ENCODE measurements around the gene LIMCH1. TPM values are rescaled to one million over a fixed set of nuclear protein-coding genes. Genes with fewer than 3 reads are reported as not detected.

Gene LIMCH1
- total RNA-seq, 3 donors from 2014 or later (not counting 1 experiment from before 2014, with no cell fraction given): 0.05 TPM; not detected in 2

GRCh38 chr4:41614519-41614918 lies 76.6 kb downstream of the LIMCH1 start:
- ATAC-seq (no peak), DNase-seq (no peak)

GRCh38 chr4:41619161-41619560 lies 81.2 kb downstream of the LIMCH1 start:
- Histone ChIP-seq H3K4me3 (ENCODE audit: low read length) (no peak overlapping the region), H3K9me3 (ENCODE audit: control insufficient read depth, insufficient read depth, low read length) (no peaks in the 10 kb centered on the region), H3K27me3 (ENCODE audit: control insufficient read depth, insufficient read depth, low read length) (no peaks in the 10 kb centered on the region), H3K4me1 (ENCODE audit: control insufficient read depth, insufficient read depth, low read length) (no peaks in the 10 kb centered on the region), H3K36me3 (ENCODE audit: control insufficient read depth, insufficient read depth, low read length) (no peaks in the 10 kb centered on the region), H3K27ac (ENCODE audit: low read length) (no peak overlapping the region)
- Mint-ChIP-seq H3K4me1 (no peaks in the 10 kb centered on the region), H3K4me3 (no peak overlapping the region), H3K27me3 (ENCODE audit: low read depth in 2 of 2) (no peaks in the 10 kb centered on the region), H3K9me3 (peaks cover 2% of the 10 kb centered on the region in 2 donors), H3K36me3 (no peaks in the 10 kb centered on the region), H3K27ac (no peak overlapping the region)
- intact Hi-C loops (cut with micrococcal nuclease): no loop called here
- TF ChIP-seq, protein P1, sequence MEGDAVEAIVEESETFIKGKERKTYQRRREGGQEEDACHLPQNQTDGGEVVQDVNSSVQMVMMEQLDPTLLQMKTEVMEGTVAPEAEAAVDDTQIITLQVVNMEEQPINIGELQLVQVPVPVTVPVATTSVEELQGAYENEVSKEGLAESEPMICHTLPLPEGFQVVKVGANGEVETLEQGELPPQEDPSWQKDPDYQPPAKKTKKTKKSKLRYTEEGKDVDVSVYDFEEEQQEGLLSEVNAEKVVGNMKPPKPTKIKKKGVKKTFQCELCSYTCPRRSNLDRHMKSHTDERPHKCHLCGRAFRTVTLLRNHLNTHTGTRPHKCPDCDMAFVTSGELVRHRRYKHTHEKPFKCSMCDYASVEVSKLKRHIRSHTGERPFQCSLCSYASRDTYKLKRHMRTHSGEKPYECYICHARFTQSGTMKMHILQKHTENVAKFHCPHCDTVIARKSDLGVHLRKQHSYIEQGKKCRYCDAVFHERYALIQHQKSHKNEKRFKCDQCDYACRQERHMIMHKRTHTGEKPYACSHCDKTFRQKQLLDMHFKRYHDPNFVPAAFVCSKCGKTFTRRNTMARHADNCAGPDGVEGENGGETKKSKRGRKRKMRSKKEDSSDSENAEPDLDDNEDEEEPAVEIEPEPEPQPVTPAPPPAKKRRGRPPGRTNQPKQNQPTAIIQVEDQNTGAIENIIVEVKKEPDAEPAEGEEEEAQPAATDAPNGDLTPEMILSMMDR (IDR thresholded peaks at IDR 0.05): no peak
- 91% methylated on average over 16 of the region's 16 CpGs for WGBS (ENCODE audit: insufficient coverage)
- DNase-seq (no peak), ATAC-seq (no peak)

More at GRCh38 chr4:41614519-41614918, 76.6 kb downstream of the LIMCH1 start:
- Histone ChIP-seq H3K9me3 (ENCODE audit: control insufficient read depth, insufficient read depth, low read length) (no peaks in the 10 kb centered on the region), H3K4me3 (ENCODE audit: low read length) (no peak overlapping the region), H3K27ac (ENCODE audit: low read length) (no peak overlapping the region), H3K27me3 (ENCODE audit: control insufficient read depth, insufficient read depth, low read length) (no peaks in the 10 kb centered on the region), H3K4me1 (ENCODE audit: control insufficient read depth, insufficient read depth, low read length) (no peaks in the 10 kb centered on the region), H3K36me3 (ENCODE audit: control insufficient read depth, insufficient read depth, low read length) (no peaks in the 10 kb centered on the region)
- Mint-ChIP-seq H3K9me3 (peaks cover 0 to 2% of the 10 kb centered on the region in 2 donors), H3K4me3 (no peak overlapping the region), H3K36me3 (no peaks in the 10 kb centered on the region), H3K4me1 (no peaks in the 10 kb centered on the region), H3K27ac (no peak overlapping the region), H3K27me3 (ENCODE audit: low read depth in 2 of 2) (no peaks in the 10 kb centered on the region)
- 96% methylated on average over 2 of the region's 2 CpGs for WGBS (ENCODE audit: insufficient coverage)
- TF ChIP-seq, protein P1 (IDR thresholded peaks at IDR 0.05): no peak
- intact Hi-C loops (cut with micrococcal nuclease): no loop called here

DNA sequence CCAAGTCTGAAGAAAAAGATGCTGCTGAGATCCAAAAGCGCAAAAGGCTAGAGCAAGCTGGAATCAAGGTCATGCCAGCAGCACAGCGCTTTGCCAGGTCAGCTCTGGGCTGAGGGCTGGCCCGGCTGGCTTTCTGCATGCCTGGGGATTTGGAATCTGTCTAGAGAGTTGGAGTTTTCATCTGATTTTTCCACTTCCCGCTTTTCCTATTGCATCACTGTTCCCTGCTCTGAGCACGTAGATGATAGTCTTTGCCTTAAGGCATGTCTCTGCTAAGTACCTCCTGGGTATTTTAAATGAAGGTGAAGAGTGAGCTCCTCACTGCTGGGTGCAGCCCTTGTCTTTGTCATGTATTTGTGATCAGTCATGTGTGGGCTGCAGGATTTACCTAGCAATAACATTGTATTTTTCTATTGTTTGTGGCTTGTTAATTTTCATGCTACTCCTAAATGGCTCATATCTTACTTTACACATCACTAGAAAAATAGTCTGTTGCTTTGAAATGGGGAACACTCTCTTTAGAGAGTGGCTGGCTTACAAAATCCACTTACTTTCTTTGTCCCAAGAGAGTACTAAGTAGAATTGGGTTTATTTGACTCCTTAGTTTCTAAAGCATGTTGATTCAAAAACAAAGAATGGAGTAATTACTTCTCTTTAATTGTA lies 82.8 kb downstream of the LIMCH1 start:
- Histone ChIP-seq H3K4me3 (ENCODE audit: low read length) (no peak overlapping the region), H3K36me3 (ENCODE audit: control insufficient read depth, insufficient read depth, low read length) (no peaks in the 10 kb centered on the region), H3K9me3 (ENCODE audit: control insufficient read depth, insufficient read depth, low read length) (no peaks in the 10 kb centered on the region), H3K27me3 (ENCODE audit: control insufficient read depth, insufficient read depth, low read length) (no peaks in the 10 kb centered on the region), H3K4me1 (ENCODE audit: control insufficient read depth, insufficient read depth, low read length) (no peaks in the 10 kb centered on the region), H3K27ac (ENCODE audit: low read length) (no peak overlapping the region)
- Mint-ChIP-seq H3K9me3 (peaks cover 2% of the 10 kb centered on the region in 2 donors), H3K36me3 (no peaks in the 10 kb centered on the region), H3K4me3 (no peak overlapping the region), H3K27ac (no peak overlapping the region), H3K4me1 (no peaks in the 10 kb centered on the region), H3K27me3 (ENCODE audit: low read depth in 2 of 2) (no peaks in the 10 kb centered on the region)
- TF ChIP-seq, protein P1 (IDR thresholded peaks at IDR 0.05): no peak
- WGBS (ENCODE audit: insufficient coverage): 89% methylated on average over 5 of the region's 5 CpGs
- DNase-seq (no peak), ATAC-seq (no peak)
- intact Hi-C loops (cut with micrococcal nuclease): no loop called here

DNA sequence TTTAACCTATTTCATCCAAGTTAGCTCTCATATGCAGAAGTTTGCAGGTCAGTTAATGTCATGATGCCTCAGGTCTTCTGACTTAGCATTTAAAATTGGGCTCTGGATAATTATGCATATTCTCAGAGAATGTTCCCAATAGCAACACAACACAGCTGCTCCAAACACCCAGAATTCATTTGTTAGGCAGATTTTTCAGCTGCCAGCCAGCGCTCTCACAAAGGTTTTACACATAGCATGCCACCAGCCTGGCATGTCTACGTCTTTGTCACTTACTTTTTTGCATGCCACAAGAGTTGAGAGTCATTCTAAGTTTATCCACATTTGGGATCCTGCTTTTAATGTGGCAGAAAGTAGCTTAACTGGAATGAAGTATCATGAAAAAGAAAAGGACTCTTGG lies 84.8 kb downstream of the LIMCH1 start:
- Mint-ChIP-seq H3K27ac (no peak overlapping the region), H3K27me3 (ENCODE audit: low read depth in 2 of 2) (no peaks in the 10 kb centered on the region), H3K4me3 (no peak overlapping the region), H3K4me1 (no peaks in the 10 kb centered on the region), H3K36me3 (no peaks in the 10 kb centered on the region), H3K9me3 (peaks cover 0 to 2% of the 10 kb centered on the region in 2 donors)
- Histone ChIP-seq H3K4me3 (ENCODE audit: low read length) (no peak overlapping the region), H3K9me3 (ENCODE audit: control insufficient read depth, insufficient read depth, low read length) (no peaks in the 10 kb centered on the region), H3K4me1 (ENCODE audit: control insufficient read depth, insufficient read depth, low read length) (no peaks in the 10 kb centered on the region), H3K36me3 (ENCODE audit: control insufficient read depth, insufficient read depth, low read length) (no peaks in the 10 kb centered on the region), H3K27me3 (ENCODE audit: control insufficient read depth, insufficient read depth, low read length) (no peaks in the 10 kb centered on the region), H3K27ac (ENCODE audit: low read length) (no peak overlapping the region)
- intact Hi-C loops (cut with micrococcal nuclease): no loop called here
- DNase-seq (no peak), ATAC-seq (no peak)
- TF ChIP-seq, protein P1 (IDR thresholded peaks at IDR 0.05): no peak
- 85% methylated on average over 2 of the region's 2 CpGs for WGBS (ENCODE audit: insufficient coverage)
